PC-9 (cell line): Measurements from ENCODE around the gene WNK2. TPM values are rescaled to one million over a fixed set of nuclear protein-coding genes. Genes with fewer than 3 reads are reported as not detected.
"Not testable (repeated sequence)": the region's sequence is repeated elsewhere in the genome, so short reads cannot be mapped to it uniquely, and the experiment has no call there.

Experiments used
- BruUV-seq: library from RNA; stranded (reverse); fragments of 400-500 nt; replicated peaks from 2 replicates; lab custom pipeline; 2021; lab: Mats Ljungman, UMichigan
- CTCF ChIA-PET: fragments of 300-600 bp; sonication (Branson Sonifier 250); formaldehyde crosslinking; loops from one replicate; lab custom pipeline; 2022; ENCODE audit warnings: antibody characterized with exemption; lab: Charles Lee
- POLR2A ChIA-PET: fragments of 300-600 bp; sonication (Branson Sonifier 250); formaldehyde crosslinking; loops from one replicate; lab custom pipeline; 2022; ENCODE audit warnings: antibody characterized with exemption; ENCODE audit not compliant: unreplicated experiment; lab: Charles Lee
- DNase-seq, 2 experiments: peaks; one replicate each; pipeline versions ENCODE4 v3.0.0 to v3.0.0-alpha.2; 2015 to 2022; ENCODE audit warnings: mixed read lengths in 1 of 2
- H2AFZ ChIP-seq: fragments of 200-600 bp; sonication (generic); 2 replicates; pipeline ENCODE4 v1.8.1; 2017; ENCODE audit warnings: antibody characterized with exemption
- H3F3A ChIP-seq: fragments of 200-600 bp; sonication (generic); 2 replicates; pipeline ENCODE4 v1.8.1; 2017; ENCODE audit warnings: antibody characterized with exemption, mild to moderate bottlenecking, low read depth; ENCODE audit not compliant: insufficient read depth
- H3K27ac ChIP-seq: fragments of 200-600 bp; sonication (generic); 2 replicates; pipeline ENCODE4 v1.6.1; 2016; ENCODE audit warnings: mixed run types
- H3K27me3 ChIP-seq: fragments of 200-600 bp; sonication (generic); 2 replicates; pipeline ENCODE4 v1.6.1; 2016; ENCODE audit warnings: low read depth, mixed run types; ENCODE audit not compliant: insufficient read depth
- H3K36me3 ChIP-seq: fragments of 200-600 bp; sonication (generic); 2 replicates; pipeline ENCODE4 v1.6.1; 2016; ENCODE audit warnings: low read depth, mixed run types
- H3K4me1 ChIP-seq: fragments of 200-600 bp; sonication (generic); replicated peaks from 2 replicates; pipeline ENCODE4 v1.6.1; 2016; ENCODE audit warnings: mixed run types; ENCODE audit not compliant: insufficient read depth
- H3K4me2 ChIP-seq: fragments of 200-600 bp; sonication (generic); 2 replicates; pipeline ENCODE4 v1.6.1; 2017; ENCODE audit warnings: mixed run types
- H3K4me3 ChIP-seq: fragments of 200-600 bp; sonication (generic); 2 replicates; pipeline ENCODE4 v1.6.1; 2016; ENCODE audit warnings: mixed run types
- H3K79me2 ChIP-seq: fragments of 200-600 bp; sonication (generic); 2 replicates; pipeline ENCODE4 v1.6.1; 2017; ENCODE audit warnings: low read depth, mixed run types
- H3K9me2 ChIP-seq: fragments of 200-600 bp; sonication (generic); 2 replicates; pipeline ENCODE4 v1.8.1; 2017; ENCODE audit warnings: mild to moderate bottlenecking; ENCODE audit not compliant: insufficient read depth
- H3K9me3 ChIP-seq: fragments of 200-600 bp; sonication (generic); 2 replicates; pipeline ENCODE4 v1.8.1; 2016; ENCODE audit warnings: low read depth; ENCODE audit not compliant: insufficient read depth
- H4K20me1 ChIP-seq: fragments of 200-600 bp; sonication (generic); 2 replicates; pipeline ENCODE4 v1.8.1; 2017; ENCODE audit not compliant: insufficient read depth
- CTCF ChIP-seq: fragments of 200-600 bp; sonication (generic); conservative IDR thresholded peaks from 2 replicates; pipeline ENCODE4 v1.6.1; 2017; ENCODE audit warnings: mixed run types, antibody characterized with exemption, mild to moderate bottlenecking, moderate library complexity
- EZH2 ChIP-seq: fragments of 200-600 bp; sonication (generic); IDR thresholded peaks from 2 replicates; pipeline ENCODE4 v1.8.0; 2017; ENCODE audit warnings: antibody characterized with exemption, low read depth
- intact Hi-C: fragments of 100-400 bp; cut with micrococcal nuclease; formaldehyde crosslinking; loops from one replicate; pipeline ENCODE4 v1.10.0; 2022; ENCODE audit not compliant: unreplicated experiment
- total RNA-seq: library from RNA; stranded (reverse); gene quantifications from 2 replicates; pipeline ENCODE4 v1.2.3, GENCODE V29; 2021

WNK2 gene
- total RNA-seq, 1 experiment from 2014 or later = 44.6 TPM

- Histone ChIP-seq H3K4me1 (peaks cover 21% of the 10 kb centered on the region), H3K36me3 (no peaks in the 10 kb centered on the region), H3K27ac (no peak overlapping the region), H3K27me3 (no peaks in the 10 kb centered on the region), H3K4me2 (no peak overlapping the region), H2AFZ (no peak overlapping the region), H3F3A (peaks cover 15% of the 10 kb centered on the region; the same call in 1 of the 2 replicates), H3K4me3 (no peak overlapping the region), H4K20me1 (no peaks in the 10 kb centered on the region), H3K79me2 (no peaks in the 10 kb centered on the region), H3K9me2 (no peaks in the 10 kb centered on the region), H3K9me3 (no peaks in the 10 kb centered on the region)
- ChIA-PET CTCF (no interaction called here), POLR2A (no interaction called here)
- no TSS peak for BruUV-seq
- TF ChIP-seq CTCF (no peak), EZH2 (no peak)
- intact Hi-C loops = no loop called here
- no peak for DNase-seq
Measured at GRCh38 chr9:93250185-93250584, 66.2 kb downstream of the WNK2 start.

GRCh38 chr9:93251309-93251708 lies 67.4 kb downstream of the WNK2 start:
- H3K36me3 ChIP-seq, H3K79me2 ChIP-seq, H3K4me2 ChIP-seq, BruUV-seq, H3K27me3 ChIP-seq, intact Hi-C loops, POLR2A ChIA-PET, H2AFZ ChIP-seq, CTCF ChIA-PET, H3K27ac ChIP-seq, H3K4me3 ChIP-seq, H4K20me1 ChIP-seq, H3K9me2 ChIP-seq, H3K9me3 ChIP-seq, DNase-seq, H3K4me1 ChIP-seq: not testable (repeated sequence)
- peaks cover 10% of the 10 kb centered on the region; the same call in 1 of the 2 replicates for H3F3A ChIP-seq

- Histone ChIP-seq H3K36me3 (no peaks in the 10 kb centered on the region), H3K27me3 (no peaks in the 10 kb centered on the region), H3K79me2 (no peaks in the 10 kb centered on the region), H3K4me3 (no peak overlapping the region), H4K20me1 (no peaks in the 10 kb centered on the region), H3K4me1 (peaks cover 4% of the 10 kb centered on the region; the same call in 1 of the 2 replicates), H3K27ac (no peak overlapping the region), H3F3A (peaks cover 10% of the 10 kb centered on the region; the same call in 1 of the 2 replicates), H3K4me2 (no peak overlapping the region), H2AFZ (no peak overlapping the region), H3K9me2 (no peaks in the 10 kb centered on the region), H3K9me3 (no peaks in the 10 kb centered on the region)
- ChIA-PET POLR2A (no interaction called here), CTCF (no interaction called here)
- intact Hi-C loops = no loop called here
- BruUV-seq = no TSS peak
- TF ChIP-seq EZH2 = no peak
- no peak for TF ChIP-seq CTCF
- no peak for DNase-seq
Measured at GRCh38 chr9:93252116-93252780, 68.3 kb downstream of the WNK2 start.
